Airway epithelial cell (primary cell): ENCODE measurements around the gene SLC9B2. TPM values are rescaled to one million over a fixed set of nuclear protein-coding genes. Genes with fewer than 3 reads are reported as not detected.

ENCODE experiments used
- total RNA-seq: library from RNA; depleted of rRNA; stranded (reverse); fragments of >200 nt; gene quantifications from 2 replicates; pipeline ENCODE4 v1.2.3, GENCODE V29; 2015

The SLC9B2 gene
- 7.7 and 13.2 TPM in 2 replicates for total RNA-seq

GRCh38 chr4:103076747-103077347 lies at the start of gene SLC9B2:
SLC9B2 (minus strand) TSS chr4:103076761; CDS start chr4:103067550, 9,211 bp downstream.

GRCh38 chr4:103099691-103100392 lies 23.3 kb upstream of the SLC9B2 start, which contains the start of gene BDH2:
BDH2 (minus strand) TSS chr4:103099834; CDS start chr4:103096254, 3,580 bp downstream.

GRCh38 chr4:103019308-103020124 lies 57.0 kb downstream of the SLC9B2 start, which contains the start of gene SLC9B1:
SLC9B1 (minus strand) TSS chr4:103019705; CDS start chr4:102991711, 27,994 bp downstream.

Other genes starting within 250 kb of the SLC9B2 start
- 331 and 427 TPM in 2 replicates for gene UBE2D3, start 249.2 kb downstream of the SLC9B2 start, total RNA-seq
- gene CISD2, start 207.8 kb downstream of the SLC9B2 start, total RNA-seq: 20.6 and 20.8 TPM in 2 replicates
- not detected in 2 replicates for gene SLC9B1, start 57.1 kb downstream of the SLC9B2 start, total RNA-seq
- 15.1 and 24.0 TPM in 2 replicates for gene BDH2, start 23.1 kb upstream of the SLC9B2 start, total RNA-seq
- 11.1 and 12.5 TPM in 2 replicates for gene CENPE, start 121.6 kb upstream of the SLC9B2 start, total RNA-seq